HG02938 (cell line): Measurements from ENCODE around the gene PPP1R2.
"Not testable (repeated sequence)": the region's sequence is repeated elsewhere in the genome, so short reads cannot be mapped to it uniquely, and the experiment has no call there.

ENCODE experiments used
- ATAC-seq: cut with Tn5 transposase; IDR thresholded peaks from one replicate; pipeline ENCODE4 v1.9.1; 2021; ENCODE audit warnings: mild to moderate bottlenecking, moderate library complexity; ENCODE audit not compliant: unreplicated experiment

Gene PPP1R2

GRCh38 chr3:195542698-195543499 is at the start of gene PPP1R2:
TSS of gene PPP1R2 (minus strand) at chr3:195543325. CDS start at chr3:195543025, 300 bp downstream.
- peak; percentile 69 for ATAC-seq

- ATAC-seq: no peak
Observed at GRCh38 chr3:195591852-195592251, 48.7 kb upstream of the PPP1R2 start.

- ATAC-seq: no peak
Observed at GRCh38 chr3:195591220-195591619, 48.1 kb upstream of the PPP1R2 start.

GRCh38 chr3:195590381-195590780 is 47.3 kb upstream of the PPP1R2 start:
- not testable (repeated sequence) for ATAC-seq

- not testable (repeated sequence) for ATAC-seq
Observed at GRCh38 chr3:195589796-195590195, 46.7 kb upstream of the PPP1R2 start.

- ATAC-seq: no peak
Observed at GRCh38 chr3:195587824-195588223, 44.7 kb upstream of the PPP1R2 start.

- ATAC-seq: no peak
Observed at GRCh38 chr3:195587406-195587805, 44.3 kb upstream of the PPP1R2 start.

GRCh38 chr3:195584543-195584870 is 41.4 kb upstream of the PPP1R2 start:
- ATAC-seq: no peak

- ATAC-seq: no peak
Observed at GRCh38 chr3:195583831-195584542, 40.9 kb upstream of the PPP1R2 start, which contains the start of gene APOD. TSS of gene APOD (minus strand) at chr3:195583940. CDS start at chr3:195579461, 4,479 bp downstream.

GRCh38 chr3:195582947-195583346 is 39.8 kb upstream of the PPP1R2 start:
- ATAC-seq: no peak

- no peak for ATAC-seq
Observed at GRCh38 chr3:195580744-195581443, 37.8 kb upstream of the PPP1R2 start.

- no peak for ATAC-seq
Observed at GRCh38 chr3:195579281-195579680, 36.2 kb upstream of the PPP1R2 start.

- ATAC-seq: no peak
Observed at GRCh38 chr3:195578565-195578964, 35.4 kb upstream of the PPP1R2 start.

GRCh38 chr3:195577645-195578177 is 34.6 kb upstream of the PPP1R2 start:
- no peak for ATAC-seq

GRCh38 chr3:195574497-195575304 is 31.6 kb upstream of the PPP1R2 start:
- no peak for ATAC-seq

- no peak for ATAC-seq
Observed at GRCh38 chr3:195573611-195574496, 30.7 kb upstream of the PPP1R2 start.

- no peak for ATAC-seq
Observed at GRCh38 chr3:195571361-195571760, 28.2 kb upstream of the PPP1R2 start.

- ATAC-seq: no peak
Observed at GRCh38 chr3:195570912-195571311, 27.8 kb upstream of the PPP1R2 start.

GRCh38 chr3:195570344-195570743 is 27.2 kb upstream of the PPP1R2 start:
- ATAC-seq: no peak
